HepG2 (cell line): Measurements from ENCODE around the gene VWA3A. TPM values are rescaled to one million over a fixed set of nuclear protein-coding genes. Genes with fewer than 3 reads are reported as not detected.

Experiments used
- FIP1L1 ChIP-seq: fragments of 200-400 bp; formaldehyde crosslinking; IDR thresholded peaks from 2 replicates; pipeline ENCODE4 v1.6.1; 2018; ENCODE audit warnings: low read depth, mild to moderate bottlenecking, low read length, moderate library complexity, borderline replicate concordance; ENCODE audit not compliant: insufficient read depth
- GATAD1 ChIP-seq: IDR thresholded peaks from 2 replicates; pipeline ENCODE4 v1.6.1; 2016; ENCODE audit warnings: missing genetic modification reagents, missing compliant biosample characterization
- MZF1 ChIP-seq: sonication (generic); formaldehyde crosslinking; IDR thresholded peaks from 2 replicates; pipeline ENCODE4 v1.8.1; 2023; ENCODE audit warnings: mild to moderate bottlenecking, missing genetic modification reagents, borderline replicate concordance
- NAIF1 ChIP-seq: sonication (generic); formaldehyde crosslinking; IDR thresholded peaks from 2 replicates; pipeline ENCODE4 v1.5.0; 2020; ENCODE audit warnings: mild to moderate bottlenecking, missing genetic modification reagents, borderline replicate concordance
- PCBP2 ChIP-seq: fragments of 200-400 bp; formaldehyde crosslinking; optimal IDR thresholded peaks from 2 replicates; pipeline ENCODE3; 2018; ENCODE audit warnings: low read length, low read depth; ENCODE audit not compliant: poor library complexity, severe bottlenecking
- RARA ChIP-seq: IDR thresholded peaks from 2 replicates; pipeline ENCODE4 v1.6.1; 2016; ENCODE audit warnings: missing genetic modification reagents, missing compliant biosample characterization
- ZNF33B ChIP-seq: sonication (generic); formaldehyde crosslinking; IDR thresholded peaks from 2 replicates; pipeline ENCODE4 v1.5.1; 2020; ENCODE audit warnings: mild to moderate bottlenecking, missing genetic modification reagents
- ZNF7 ChIP-seq: IDR thresholded peaks from 2 replicates; pipeline ENCODE4 v1.6.1; 2016; ENCODE audit warnings: missing biosample characterization, missing genetic modification reagents
- polyA plus RNA-seq, 8 experiments: library from polyadenylated mRNA; depleted of rRNA in 3 of 8; stranded (reverse) in 7 of 8; unstranded in 1 of 8; fragments of >200 nt; fragmentation: Illumina TruSeq in 4 of 8; extraction: Trizol in 4 of 8; gene quantifications; 2 replicates each; pipeline versions ENCODE4 v1.2.1 to v1.2.3, GENCODE V29; 2011 to 2016; ENCODE audit warnings: low read depth in 4 of 8, missing spikeins in 1 of 8, mixed read lengths in 1 of 8; ENCODE audit not compliant: insufficient read depth in 1 of 8
- total RNA-seq, 5 experiments: library from RNA; depleted of rRNA; stranded (reverse); fragments of >200 nt; fragmentation: Illumina TruSeq; extraction: Trizol; gene quantifications; 2 replicates each; pipeline ENCODE4 v1.2.3, GENCODE V29; 2016; ENCODE audit warnings: low read depth in 1 of 5
- TF ChIP-seq, protein P1 (sequence below): sonication (generic); formaldehyde crosslinking; IDR thresholded peaks from 2 replicates; pipeline ENCODE4 v1.4.0; 2020; ENCODE audit warnings: missing genetic modification reagents, borderline replicate concordance
- TF ChIP-seq, protein P2 (sequence below): sonication (generic); formaldehyde crosslinking; IDR thresholded peaks from 2 replicates; pipeline ENCODE4 v1.9.0; 2022; ENCODE audit warnings: missing genetic modification reagents, mild to moderate bottlenecking, borderline replicate concordance
- TF ChIP-seq, protein P3 (sequence below): IDR thresholded peaks from 2 replicates; pipeline ENCODE4 v1.6.1; 2016; ENCODE audit warnings: mild to moderate bottlenecking, missing biosample characterization, missing genetic modification reagents
- TF ChIP-seq, protein P4 (sequence below): sonication (generic); formaldehyde crosslinking; IDR thresholded peaks from 2 replicates; pipeline ENCODE4 v1.4.0; 2020; ENCODE audit warnings: missing genetic modification reagents
- TF ChIP-seq, protein P5 (sequence below): sonication (generic); formaldehyde crosslinking; IDR thresholded peaks from 2 replicates; pipeline ENCODE4 v1.4.0; 2020; ENCODE audit warnings: missing genetic modification reagents
- TF ChIP-seq, protein P6 (sequence below): sonication (generic); formaldehyde crosslinking; IDR thresholded peaks from 2 replicates; pipeline ENCODE4 v1.4.0; 2020; ENCODE audit warnings: missing genetic modification reagents, low read depth, mild to moderate bottlenecking, borderline replicate concordance

VWA3A gene
- total and polyA plus RNA-seq, 2 of the 13 experiments (the other 11 are each of a cell fraction or from before 2014, with no cell fraction given), result 0.03 to 0.07 TPM

DNA sequence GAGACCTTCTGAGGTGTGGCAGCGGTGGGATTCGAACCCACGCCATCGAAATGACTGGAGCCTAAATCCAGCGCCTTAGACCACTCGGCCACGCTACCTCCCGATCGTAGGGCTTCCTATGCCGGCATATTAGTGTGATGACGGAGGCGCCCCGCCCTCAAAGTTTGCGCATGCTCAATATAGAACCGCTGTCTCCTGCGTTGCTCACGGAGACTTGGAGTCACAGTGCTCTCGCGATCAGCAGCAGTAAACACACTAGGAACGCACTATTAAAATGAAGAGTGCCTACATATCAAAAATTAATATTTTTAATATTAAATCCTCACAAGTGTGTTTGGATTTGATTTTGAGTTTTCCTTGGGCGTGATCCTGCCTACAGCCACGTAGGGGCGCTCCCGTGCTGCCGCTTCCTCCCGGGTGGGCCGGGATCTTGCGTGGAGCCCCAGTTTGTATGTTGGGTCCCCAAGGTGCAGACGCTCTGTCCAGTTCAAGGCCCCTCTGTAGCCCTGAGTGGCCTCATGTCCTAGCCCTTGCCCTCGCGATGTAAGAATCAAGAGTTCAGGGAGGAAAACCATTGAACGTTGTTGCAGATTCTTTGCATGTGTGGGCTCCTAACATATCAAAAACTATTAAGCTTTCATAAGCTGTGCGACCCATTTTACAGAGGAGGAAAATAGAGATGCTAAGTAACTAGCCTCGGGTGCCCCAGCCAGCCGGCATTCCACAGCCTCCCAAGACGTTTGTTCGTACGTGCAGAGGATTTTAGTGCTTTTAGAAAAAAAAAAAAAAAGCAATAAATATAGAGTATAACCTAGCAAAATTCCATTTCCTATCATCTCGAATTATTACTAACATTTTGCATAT, 103.6 kb downstream of the VWA3A start (continued):
- TF ChIP-seq, protein P1, sequence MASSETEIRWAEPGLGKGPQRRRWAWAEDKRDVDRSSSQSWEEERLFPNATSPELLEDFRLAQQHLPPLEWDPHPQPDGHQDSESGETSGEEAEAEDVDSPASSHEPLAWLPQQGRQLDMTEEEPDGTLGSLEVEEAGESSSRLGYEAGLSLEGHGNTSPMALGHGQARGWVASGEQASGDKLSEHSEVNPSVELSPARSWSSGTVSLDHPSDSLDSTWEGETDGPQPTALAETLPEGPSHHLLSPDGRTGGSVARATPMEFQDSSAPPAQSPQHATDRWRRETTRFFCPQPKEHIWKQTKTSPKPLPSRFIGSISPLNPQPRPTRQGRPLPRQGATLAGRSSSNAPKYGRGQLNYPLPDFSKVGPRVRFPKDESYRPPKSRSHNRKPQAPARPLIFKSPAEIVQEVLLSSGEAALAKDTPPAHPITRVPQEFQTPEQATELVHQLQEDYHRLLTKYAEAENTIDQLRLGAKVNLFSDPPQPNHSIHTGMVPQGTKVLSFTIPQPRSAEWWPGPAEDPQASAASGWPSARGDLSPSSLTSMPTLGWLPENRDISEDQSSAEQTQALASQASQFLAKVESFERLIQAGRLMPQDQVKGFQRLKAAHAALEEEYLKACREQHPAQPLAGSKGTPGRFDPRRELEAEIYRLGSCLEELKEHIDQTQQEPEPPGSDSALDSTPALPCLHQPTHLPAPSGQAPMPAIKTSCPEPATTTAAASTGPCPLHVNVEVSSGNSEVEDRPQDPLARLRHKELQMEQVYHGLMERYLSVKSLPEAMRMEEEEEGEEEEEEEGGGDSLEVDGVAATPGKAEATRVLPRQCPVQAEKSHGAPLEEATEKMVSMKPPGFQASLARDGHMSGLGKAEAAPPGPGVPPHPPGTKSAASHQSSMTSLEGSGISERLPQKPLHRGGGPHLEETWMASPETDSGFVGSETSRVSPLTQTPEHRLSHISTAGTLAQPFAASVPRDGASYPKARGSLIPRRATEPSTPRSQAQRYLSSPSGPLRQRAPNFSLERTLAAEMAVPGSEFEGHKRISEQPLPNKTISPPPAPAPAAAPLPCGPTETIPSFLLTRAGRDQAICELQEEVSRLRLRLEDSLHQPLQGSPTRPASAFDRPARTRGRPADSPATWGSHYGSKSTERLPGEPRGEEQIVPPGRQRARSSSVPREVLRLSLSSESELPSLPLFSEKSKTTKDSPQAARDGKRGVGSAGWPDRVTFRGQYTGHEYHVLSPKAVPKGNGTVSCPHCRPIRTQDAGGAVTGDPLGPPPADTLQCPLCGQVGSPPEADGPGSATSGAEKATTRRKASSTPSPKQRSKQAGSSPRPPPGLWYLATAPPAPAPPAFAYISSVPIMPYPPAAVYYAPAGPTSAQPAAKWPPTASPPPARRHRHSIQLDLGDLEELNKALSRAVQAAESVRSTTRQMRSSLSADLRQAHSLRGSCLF (CRISPR knock-in tag), result 0 out of 2 replicates have a peak, but pooled peaks have one; percentile 46
- no peak for TF ChIP-seq PCBP2
- TF ChIP-seq, protein P2, sequence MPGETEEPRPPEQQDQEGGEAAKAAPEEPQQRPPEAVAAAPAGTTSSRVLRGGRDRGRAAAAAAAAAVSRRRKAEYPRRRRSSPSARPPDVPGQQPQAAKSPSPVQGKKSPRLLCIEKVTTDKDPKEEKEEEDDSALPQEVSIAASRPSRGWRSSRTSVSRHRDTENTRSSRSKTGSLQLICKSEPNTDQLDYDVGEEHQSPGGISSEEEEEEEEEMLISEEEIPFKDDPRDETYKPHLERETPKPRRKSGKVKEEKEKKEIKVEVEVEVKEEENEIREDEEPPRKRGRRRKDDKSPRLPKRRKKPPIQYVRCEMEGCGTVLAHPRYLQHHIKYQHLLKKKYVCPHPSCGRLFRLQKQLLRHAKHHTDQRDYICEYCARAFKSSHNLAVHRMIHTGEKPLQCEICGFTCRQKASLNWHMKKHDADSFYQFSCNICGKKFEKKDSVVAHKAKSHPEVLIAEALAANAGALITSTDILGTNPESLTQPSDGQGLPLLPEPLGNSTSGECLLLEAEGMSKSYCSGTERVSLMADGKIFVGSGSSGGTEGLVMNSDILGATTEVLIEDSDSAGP (CRISPR knock-in tag), result peak; percentile 45; the same call in 1 of the 2 replicates
- TF ChIP-seq ZNF7 (CRISPR knock-in tag), result no peak; the same call in 1 of the 2 replicates
- TF ChIP-seq, protein P3, sequence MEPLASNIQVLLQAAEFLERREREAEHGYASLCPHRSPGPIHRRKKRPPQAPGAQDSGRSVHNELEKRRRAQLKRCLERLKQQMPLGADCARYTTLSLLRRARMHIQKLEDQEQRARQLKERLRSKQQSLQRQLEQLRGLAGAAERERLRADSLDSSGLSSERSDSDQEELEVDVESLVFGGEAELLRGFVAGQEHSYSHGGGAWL (CRISPR knock-in tag), result peak; percentile 82
- TF ChIP-seq FIP1L1, result peak; percentile 43; the same call in 1 of the 2 replicates
- TF ChIP-seq, protein P4, sequence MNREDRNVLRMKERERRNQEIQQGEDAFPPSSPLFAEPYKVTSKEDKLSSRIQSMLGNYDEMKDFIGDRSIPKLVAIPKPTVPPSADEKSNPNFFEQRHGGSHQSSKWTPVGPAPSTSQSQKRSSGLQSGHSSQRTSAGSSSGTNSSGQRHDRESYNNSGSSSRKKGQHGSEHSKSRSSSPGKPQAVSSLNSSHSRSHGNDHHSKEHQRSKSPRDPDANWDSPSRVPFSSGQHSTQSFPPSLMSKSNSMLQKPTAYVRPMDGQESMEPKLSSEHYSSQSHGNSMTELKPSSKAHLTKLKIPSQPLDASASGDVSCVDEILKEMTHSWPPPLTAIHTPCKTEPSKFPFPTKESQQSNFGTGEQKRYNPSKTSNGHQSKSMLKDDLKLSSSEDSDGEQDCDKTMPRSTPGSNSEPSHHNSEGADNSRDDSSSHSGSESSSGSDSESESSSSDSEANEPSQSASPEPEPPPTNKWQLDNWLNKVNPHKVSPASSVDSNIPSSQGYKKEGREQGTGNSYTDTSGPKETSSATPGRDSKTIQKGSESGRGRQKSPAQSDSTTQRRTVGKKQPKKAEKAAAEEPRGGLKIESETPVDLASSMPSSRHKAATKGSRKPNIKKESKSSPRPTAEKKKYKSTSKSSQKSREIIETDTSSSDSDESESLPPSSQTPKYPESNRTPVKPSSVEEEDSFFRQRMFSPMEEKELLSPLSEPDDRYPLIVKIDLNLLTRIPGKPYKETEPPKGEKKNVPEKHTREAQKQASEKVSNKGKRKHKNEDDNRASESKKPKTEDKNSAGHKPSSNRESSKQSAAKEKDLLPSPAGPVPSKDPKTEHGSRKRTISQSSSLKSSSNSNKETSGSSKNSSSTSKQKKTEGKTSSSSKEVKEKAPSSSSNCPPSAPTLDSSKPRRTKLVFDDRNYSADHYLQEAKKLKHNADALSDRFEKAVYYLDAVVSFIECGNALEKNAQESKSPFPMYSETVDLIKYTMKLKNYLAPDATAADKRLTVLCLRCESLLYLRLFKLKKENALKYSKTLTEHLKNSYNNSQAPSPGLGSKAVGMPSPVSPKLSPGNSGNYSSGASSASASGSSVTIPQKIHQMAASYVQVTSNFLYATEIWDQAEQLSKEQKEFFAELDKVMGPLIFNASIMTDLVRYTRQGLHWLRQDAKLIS (CRISPR knock-in tag), result 0 out of 2 replicates have a peak, but pooled peaks have one; percentile 2
- TF ChIP-seq, protein P5, sequence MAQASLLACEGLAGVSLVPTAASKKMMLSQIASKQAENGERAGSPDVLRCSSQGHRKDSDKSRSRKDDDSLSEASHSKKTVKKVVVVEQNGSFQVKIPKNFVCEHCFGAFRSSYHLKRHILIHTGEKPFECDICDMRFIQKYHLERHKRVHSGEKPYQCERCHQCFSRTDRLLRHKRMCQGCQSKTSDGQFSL, result no peak; the same call in 1 of the 2 replicates
- TF ChIP-seq GATAD1, result peak; percentile 77
- TF ChIP-seq NAIF1, result no peak; the same call in 1 of the 2 replicates
- 0 out of 2 replicates have a peak, but pooled peaks have one; percentile 44 for TF ChIP-seq RARA
- TF ChIP-seq, protein P6, sequence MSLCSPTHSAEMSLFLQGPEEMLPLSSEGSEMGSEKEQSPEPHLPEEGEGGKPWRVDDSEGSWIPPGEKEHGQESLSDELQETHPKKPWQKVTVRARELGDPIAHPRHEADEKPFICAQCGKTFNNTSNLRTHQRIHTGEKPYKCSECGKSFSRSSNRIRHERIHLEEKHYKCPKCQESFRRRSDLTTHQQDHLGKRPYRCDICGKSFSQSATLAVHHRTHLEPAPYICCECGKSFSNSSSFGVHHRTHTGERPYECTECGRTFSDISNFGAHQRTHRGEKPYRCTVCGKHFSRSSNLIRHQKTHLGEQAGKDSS (CRISPR knock-in tag), result peak; percentile 98
- no peak for TF ChIP-seq MZF1 (CRISPR knock-in tag)
- TF ChIP-seq ZNF33B (CRISPR knock-in tag), result 0 out of 2 replicates have a peak, but pooled peaks have one; percentile 17
